Endothelial cell of umbilical vein (primary cell): Measurements from ENCODE around the gene NEDD9.

Experiments
- CTCF ChIP-seq, 2 donors: IDR thresholded peaks; 1 replicate in 1 of 2; 2 replicates in 1 of 2; pipeline ENCODE4 v1.5.1; 2011; ENCODE audit warnings: low read length in 2 of 2, mild to moderate bottlenecking in 2 of 2, moderate library complexity in 2 of 2, control low read depth in 1 of 2, inconsistent platforms in 1 of 2, low read depth in 1 of 2; ENCODE audit not compliant: insufficient read depth in 1 of 2; ENCODE audit errors: extremely low read depth in 1 of 2
- EZH2 ChIP-seq: IDR thresholded peaks from 2 replicates; pipeline ENCODE4 v1.6.1; 2012; ENCODE audit warnings: borderline replicate concordance, low read depth, mild to moderate bottlenecking, moderate library complexity, low read length, inconsistent platforms; ENCODE audit not compliant: severe bottlenecking
- GATA2 ChIP-seq: IDR thresholded peaks from 2 replicates; pipeline ENCODE4 v1.7.0; 2011; ENCODE audit warnings: low read depth, mild to moderate bottlenecking, moderate library complexity, mixed read lengths, low read length; ENCODE audit not compliant: insufficient read length, insufficient read depth
- MAX ChIP-seq: IDR thresholded peaks from 2 replicates; pipeline ENCODE4 v1.6.1; 2011; ENCODE audit not compliant: insufficient read depth, insufficient read length
- MYC ChIP-seq: IDR thresholded peaks from one replicate; pipeline ENCODE4 v1.6.1; 2011; ENCODE audit warnings: mild to moderate bottlenecking, low read depth, low read length
- POLR2A ChIP-seq: IDR thresholded peaks from 2 replicates; pipeline ENCODE4 v1.6.1; 2012; ENCODE audit warnings: low read depth, mild to moderate bottlenecking, control low read depth, low read length
- POLR2AphosphoS5 ChIP-seq: IDR thresholded peaks from 2 replicates; pipeline ENCODE4 v1.6.1; 2012; ENCODE audit warnings: low read depth, mild to moderate bottlenecking, control low read depth, low read length, moderate library complexity; ENCODE audit not compliant: insufficient read depth

GRCh38 chr6:11235062-11235461 lies 2.6 kb upstream of the NEDD9 start:
- TF ChIP-seq POLR2AphosphoS5 (no peak), POLR2A (no peak), EZH2 (no peak), CTCF (IDR thresholded peaks at IDR 0.05; ENCODE audit: extremely low read depth in 1 of 2, insufficient read depth in 1 of 2, low read depth in 1 of 2, low read length in 2 of 2) (no peak), MYC (no peak), MAX (no peak), GATA2 (no peak)
